ENCODE data around the gene TMEM59L. TPM values are rescaled to one million over a fixed set of nuclear protein-coding genes. Genes with fewer than 3 reads are reported as not detected.

Gene TMEM59L
- total RNA-seq (2022), result 0.71 TPM in 1 of 2 replicates, not detected in the other
- not detected for Bru-seq, nascent RNA
- BruChase-seq, experiment 1, labeled RNA remaining after a 6-hour chase, result percentile 26 among the genes with signal in this experiment
- BruChase-seq, experiment 2, labeled RNA remaining after a 2-hour chase, result not detected
- long read RNA-seq, result 0 reads

DNA sequence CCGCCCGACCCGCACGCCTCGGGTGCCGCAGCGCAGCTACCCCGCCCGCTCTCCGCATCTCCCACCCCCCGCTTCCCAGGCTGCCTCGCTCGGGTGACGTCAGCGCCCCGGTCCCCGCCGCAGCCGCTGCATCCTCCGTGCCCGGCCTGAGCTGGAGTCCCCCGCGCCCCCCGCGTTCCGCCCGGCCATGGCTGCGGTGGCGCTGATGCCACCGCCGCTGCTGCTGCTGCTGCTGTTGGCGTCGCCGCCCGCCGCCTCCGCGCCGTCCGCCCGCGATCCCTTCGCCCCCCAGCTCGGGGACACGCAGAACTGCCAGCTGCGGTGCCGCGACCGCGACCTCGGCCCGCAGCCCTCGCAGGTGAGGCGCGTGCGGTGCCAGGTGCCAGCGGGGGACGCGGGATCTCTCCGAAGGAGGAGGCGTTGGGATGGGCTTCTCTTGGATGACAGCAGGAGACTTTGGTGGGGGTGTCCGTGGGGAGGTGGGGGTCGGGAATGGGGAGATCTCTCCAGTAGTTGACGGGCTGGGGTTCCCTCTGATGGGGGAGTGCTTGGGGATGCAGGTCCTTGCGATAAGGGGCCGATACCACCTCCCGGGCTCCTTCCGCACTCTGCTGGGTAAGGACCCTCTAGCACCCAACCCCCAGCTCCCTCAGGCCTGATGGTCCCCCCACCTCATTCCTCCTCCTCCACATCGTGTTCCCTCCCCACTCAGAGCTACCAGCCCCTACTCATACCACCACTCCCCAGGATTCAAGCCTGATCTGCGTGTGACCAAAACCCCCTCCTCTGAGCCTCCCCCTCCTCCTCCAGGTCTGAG, at the start of gene TMEM59L:
Gene TMEM59L, plus strand, starts transcription at position 99 of the 817 bp plus-strand sequence. Its CDS starts 89 bp downstream, at position 188.
- CTCF ChIA-PET, result interaction anchor here (0.6 kb wide), 1 partner anchor 252 kb away, joined by 6 read pairs; no protein-coding TSS in a partner anchor
- H3K4me3 Mint-ChIP-seq (ENCODE audit: low read depth, unreplicated experiment), result peak within 1 kb of the TSS; percentile 47
- BruUV-seq (replicated peaks), result no TSS peak
- TF ChIP-seq, protein P1, sequence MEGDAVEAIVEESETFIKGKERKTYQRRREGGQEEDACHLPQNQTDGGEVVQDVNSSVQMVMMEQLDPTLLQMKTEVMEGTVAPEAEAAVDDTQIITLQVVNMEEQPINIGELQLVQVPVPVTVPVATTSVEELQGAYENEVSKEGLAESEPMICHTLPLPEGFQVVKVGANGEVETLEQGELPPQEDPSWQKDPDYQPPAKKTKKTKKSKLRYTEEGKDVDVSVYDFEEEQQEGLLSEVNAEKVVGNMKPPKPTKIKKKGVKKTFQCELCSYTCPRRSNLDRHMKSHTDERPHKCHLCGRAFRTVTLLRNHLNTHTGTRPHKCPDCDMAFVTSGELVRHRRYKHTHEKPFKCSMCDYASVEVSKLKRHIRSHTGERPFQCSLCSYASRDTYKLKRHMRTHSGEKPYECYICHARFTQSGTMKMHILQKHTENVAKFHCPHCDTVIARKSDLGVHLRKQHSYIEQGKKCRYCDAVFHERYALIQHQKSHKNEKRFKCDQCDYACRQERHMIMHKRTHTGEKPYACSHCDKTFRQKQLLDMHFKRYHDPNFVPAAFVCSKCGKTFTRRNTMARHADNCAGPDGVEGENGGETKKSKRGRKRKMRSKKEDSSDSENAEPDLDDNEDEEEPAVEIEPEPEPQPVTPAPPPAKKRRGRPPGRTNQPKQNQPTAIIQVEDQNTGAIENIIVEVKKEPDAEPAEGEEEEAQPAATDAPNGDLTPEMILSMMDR (IDR thresholded peaks at IDR 0.05; ENCODE audit: unreplicated experiment), result no peak
- intact Hi-C loops (cut with micrococcal nuclease; ENCODE audit: unreplicated experiment), result no loop called here
- H3K9me3 Mint-ChIP-seq (ENCODE audit: low read depth, unreplicated experiment), result no peaks in the 10 kb centered on the region
- peaks cover 6% of the 10 kb centered on the region for H3K36me3 Mint-ChIP-seq (ENCODE audit: insufficient read depth, unreplicated experiment)
- no peak for DNase-seq
- H3K4me1 Mint-ChIP-seq (ENCODE audit: low read depth, unreplicated experiment), result peaks cover 7% of the 10 kb centered on the region
- no peak within 1 kb of the TSS for H3K27ac Mint-ChIP-seq (ENCODE audit: unreplicated experiment)
- H3K27me3 Mint-ChIP-seq (ENCODE audit: unreplicated experiment), result peaks cover 77% of the 10 kb centered on the region

DNA sequence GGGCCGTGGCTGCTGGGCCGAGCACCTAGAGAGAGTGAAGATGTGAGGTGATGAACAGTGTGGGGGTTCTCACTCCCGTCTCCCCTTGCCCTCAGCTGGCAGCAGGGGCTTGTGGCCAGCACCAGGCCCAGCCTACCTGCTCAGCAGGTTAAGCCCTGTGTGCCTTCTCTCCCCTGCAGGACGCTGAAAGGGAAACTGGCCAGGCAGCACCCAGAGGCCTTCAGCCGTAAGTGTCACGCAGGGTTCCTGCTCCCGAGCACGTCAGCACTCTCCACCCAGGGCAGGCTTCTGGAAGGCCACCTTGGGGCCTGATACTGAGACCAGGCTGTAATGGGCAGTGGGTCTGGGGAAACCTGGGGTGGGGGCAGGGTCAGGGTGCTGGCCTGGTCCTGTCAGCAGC, 45.7 kb upstream of the TMEM59L start:
- Mint-ChIP-seq H3K27ac (ENCODE audit: unreplicated experiment) (no peak overlapping the region), H3K4me1 (ENCODE audit: low read depth, unreplicated experiment) (no peaks in the 10 kb centered on the region), H3K9me3 (ENCODE audit: low read depth, unreplicated experiment) (no peaks in the 10 kb centered on the region), H3K4me3 (ENCODE audit: low read depth, unreplicated experiment) (no peak overlapping the region), H3K27me3 (ENCODE audit: unreplicated experiment) (no peaks in the 10 kb centered on the region), H3K36me3 (ENCODE audit: insufficient read depth, unreplicated experiment) (peaks cover 30% of the 10 kb centered on the region)
- DNase-seq, result no peak
- intact Hi-C loops (cut with micrococcal nuclease; ENCODE audit: unreplicated experiment), result no loop called here
- no TSS peak for BruUV-seq (replicated peaks)
- TF ChIP-seq, protein P1 (IDR thresholded peaks at IDR 0.05; ENCODE audit: unreplicated experiment), result no peak
- CTCF ChIA-PET, result no interaction called here

DNA sequence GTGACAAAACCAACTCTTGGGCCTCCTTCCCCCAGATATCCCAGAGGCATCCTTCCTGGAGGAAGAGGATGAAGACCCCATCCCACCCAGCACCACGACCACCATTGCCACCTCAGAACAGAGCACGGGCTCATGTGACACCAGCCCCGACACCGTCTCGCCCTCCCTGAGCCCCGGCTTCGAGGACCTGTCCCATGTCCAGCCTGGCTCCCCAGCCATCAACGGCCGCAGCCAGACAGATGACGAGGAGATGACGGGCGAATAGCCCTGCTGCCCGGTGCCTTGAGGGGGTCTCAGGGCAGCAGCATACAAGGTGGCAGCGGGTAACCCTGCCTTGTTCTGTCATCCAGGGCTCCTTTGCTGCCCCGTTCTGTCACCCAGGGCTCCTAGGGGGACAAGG, 44.3 kb upstream of the TMEM59L start:
- Mint-ChIP-seq H3K9me3 (ENCODE audit: low read depth, unreplicated experiment) (no peaks in the 10 kb centered on the region), H3K4me3 (ENCODE audit: low read depth, unreplicated experiment) (no peak overlapping the region), H3K27ac (ENCODE audit: unreplicated experiment) (no peak overlapping the region), H3K27me3 (ENCODE audit: unreplicated experiment) (no peaks in the 10 kb centered on the region), H3K4me1 (ENCODE audit: low read depth, unreplicated experiment) (peaks cover 10% of the 10 kb centered on the region), H3K36me3 (ENCODE audit: insufficient read depth, unreplicated experiment) (peaks cover 41% of the 10 kb centered on the region)
- BruUV-seq (replicated peaks), result no TSS peak
- DNase-seq, result no peak
- intact Hi-C loops (cut with micrococcal nuclease; ENCODE audit: unreplicated experiment), result no loop called here
- CTCF ChIA-PET, result no interaction called here
- TF ChIP-seq, protein P1 (IDR thresholded peaks at IDR 0.05; ENCODE audit: unreplicated experiment), result no peak

DNA sequence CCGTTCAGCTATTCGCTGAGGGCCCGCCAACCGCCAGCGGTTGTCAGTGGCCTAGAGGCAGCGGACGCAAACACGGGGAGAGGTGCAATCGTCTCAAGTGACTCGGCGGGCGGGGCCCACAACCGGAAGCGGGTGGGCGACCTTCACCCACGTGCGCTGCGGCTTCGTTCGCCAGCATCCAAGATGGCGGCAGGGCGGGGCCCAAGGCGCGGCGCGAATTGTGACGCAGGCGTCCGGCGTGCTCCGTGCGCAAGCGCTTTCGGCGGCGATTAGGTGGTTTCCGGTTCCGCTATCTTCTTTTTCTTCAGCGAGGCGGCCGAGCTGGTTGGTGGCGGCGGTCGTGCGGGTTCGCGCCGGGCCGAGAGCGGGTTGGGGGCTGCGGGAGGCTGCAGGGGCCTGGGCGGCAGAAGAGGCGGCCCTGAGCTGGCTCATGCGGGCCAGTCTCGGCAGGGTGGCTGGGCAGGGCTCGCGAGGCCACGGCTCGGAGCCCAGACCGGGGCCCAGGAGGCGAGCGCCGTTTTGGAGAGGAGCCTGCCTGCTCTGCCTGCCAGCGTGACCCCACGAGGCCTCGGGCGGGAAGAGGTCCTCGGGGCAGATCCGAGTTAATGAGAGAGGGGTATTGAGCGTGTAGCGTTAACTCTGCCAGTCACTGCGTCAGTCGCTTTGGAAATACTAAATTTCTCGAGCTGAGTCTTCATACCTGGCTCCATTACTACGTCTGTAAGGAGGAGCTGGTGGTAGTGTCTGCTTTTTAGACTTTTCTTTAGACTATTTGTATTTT, 40.9 kb upstream of the TMEM59L start, which contains the start of gene UBA52:
Gene UBA52, plus strand, starts transcription at position 294 of the 781 bp plus-strand sequence. CDS start 1,444 bp downstream, outside the sequence.
- BruUV-seq (replicated peaks), result no TSS peak
- TF ChIP-seq, protein P1 (IDR thresholded peaks at IDR 0.05; ENCODE audit: unreplicated experiment), result no peak
- CTCF ChIA-PET, result interaction anchor here (0.5 to 1.1 kb wide), 5 partner anchors 15 to 275 kb away, joined by 3 to 5 read pairs (median 3); no protein-coding TSS in a partner anchor
- Mint-ChIP-seq H3K27ac (ENCODE audit: unreplicated experiment) (peak within 1 kb of the TSS; percentile 82), H3K27me3 (ENCODE audit: unreplicated experiment) (no peaks in the 10 kb centered on the region), H3K9me3 (ENCODE audit: low read depth, unreplicated experiment) (no peaks in the 10 kb centered on the region), H3K36me3 (ENCODE audit: insufficient read depth, unreplicated experiment) (peaks cover 57% of the 10 kb centered on the region), H3K4me3 (ENCODE audit: low read depth, unreplicated experiment) (peak within 1 kb of the TSS; percentile 79), H3K4me1 (ENCODE audit: low read depth, unreplicated experiment) (peaks cover 10% of the 10 kb centered on the region)
- DNase-seq, result peak; percentile 95
- intact Hi-C loops (cut with micrococcal nuclease; ENCODE audit: unreplicated experiment), result loop anchor here (10.0 kb wide), 1 partner anchor 107 kb away; no protein-coding TSS in a partner anchor
